GM12872 (cell line): ENCODE data around the gene SPACA7.

Source experiments
- CTCF ChIP-seq: IDR thresholded peaks from 3 replicates; pipeline ENCODE4 v1.5.1; 2011; ENCODE audit warnings: low read depth, mild to moderate bottlenecking, low read length, moderate library complexity; ENCODE audit not compliant: insufficient read depth

SPACA7 gene

GRCh38 chr13:112447761-112448603, 71.8 kb downstream of the SPACA7 start:
- TF ChIP-seq CTCF: no peak

- TF ChIP-seq CTCF: no peak
Measured at GRCh38 chr13:112448621-112449544, 72.7 kb downstream of the SPACA7 start.

- TF ChIP-seq CTCF: no peak
Measured at GRCh38 chr13:112449545-112449930, 73.4 kb downstream of the SPACA7 start.

- no peak for TF ChIP-seq CTCF
Measured at GRCh38 chr13:112450118-112450903, 74.2 kb downstream of the SPACA7 start.

GRCh38 chr13:112450904-112451240, 74.7 kb downstream of the SPACA7 start:
- TF ChIP-seq CTCF: no peak

GRCh38 chr13:112451512-112452379, 75.6 kb downstream of the SPACA7 start:
- no peak for TF ChIP-seq CTCF
